Kasumi-1 (cell line): ENCODE data around the gene NTSR1.

ENCODE experiments used
- DNase-seq, 2 experiments: peaks; one replicate each; lab custom pipeline; 2025; lab: John Stamatoyannopoulos, UW

Gene NTSR1

GRCh38 chr20:62787321-62787720 is 78.7 kb downstream of the NTSR1 start:
- peak; percentile 13 to 15 for DNase-seq

- peak; percentile 31 for DNase-seq
Observed at GRCh38 chr20:62787866-62788265, 79.2 kb downstream of the NTSR1 start.

GRCh38 chr20:62788607-62789006 is 80.0 kb downstream of the NTSR1 start:
- DNase-seq, result no peak

- no peak for DNase-seq
Observed at GRCh38 chr20:62790075-62790474, 81.4 kb downstream of the NTSR1 start.

GRCh38 chr20:62791301-62792181 is 82.9 kb downstream of the NTSR1 start:
- DNase-seq, result peak; percentile 95 to 97

- DNase-seq, result no peak
Observed at GRCh38 chr20:62792182-62792939, 83.7 kb downstream of the NTSR1 start.

GRCh38 chr20:62792940-62793756 is 84.5 kb downstream of the NTSR1 start:
- no peak for DNase-seq

GRCh38 chr20:62793757-62794006 is 85.0 kb downstream of the NTSR1 start:
- DNase-seq, result no peak

- peak; percentile 89 to 90 for DNase-seq
Observed at GRCh38 chr20:62794007-62794724, 85.5 kb downstream of the NTSR1 start.

- DNase-seq, result peak; percentile 35 to 51
Observed at GRCh38 chr20:62795023-62795761, 86.6 kb downstream of the NTSR1 start.

GRCh38 chr20:62796699-62797491 is 88.3 kb downstream of the NTSR1 start:
- no peak for DNase-seq

- no peak for DNase-seq
Observed at GRCh38 chr20:62797671-62798532, 89.3 kb downstream of the NTSR1 start.

- DNase-seq, result no peak
Observed at GRCh38 chr20:62799036-62799435, 90.4 kb downstream of the NTSR1 start.

- no peak for DNase-seq
Observed at GRCh38 chr20:62799459-62799858, 90.8 kb downstream of the NTSR1 start.

GRCh38 chr20:62799873-62800272 is 91.2 kb downstream of the NTSR1 start:
- no peak for DNase-seq

- no peak for DNase-seq
Observed at GRCh38 chr20:62800314-62801259, 92.0 kb downstream of the NTSR1 start.

- no peak for DNase-seq
Observed at GRCh38 chr20:62801284-62802010, 92.8 kb downstream of the NTSR1 start.
